GM12878 (cell line): ENCODE results near the gene PTCD3. TPM values are rescaled to one million over a fixed set of nuclear protein-coding genes. Genes with fewer than 3 reads are reported as not detected.

Source experiments
- ATAC-seq: fragments of 200-7000 bp; cut with Tn5 transposase; 3 replicates; pipeline ENCODE4 v1.9.1; 2020; ENCODE audit warnings: mild to moderate bottlenecking, moderate library complexity
- Bru-seq: library from RNA; stranded (reverse); fragments of 400-500 nt; gene quantifications from one replicate; lab custom pipeline; 2021; lab: Mats Ljungman, UMichigan
- BruChase-seq, 2 experiments: library from RNA; stranded (reverse); fragments of 400-500 nt; gene quantifications; one replicate each; lab custom pipeline; 2021; lab: Mats Ljungman, UMichigan
- BruUV-seq: library from RNA; stranded (reverse); fragments of 400-500 nt; replicated peaks from 2 replicates; lab custom pipeline; 2021; lab: Mats Ljungman, UMichigan
- CTCF ChIA-PET: fragments of 300-600 bp; sonication (Branson Sonifier 250); formaldehyde crosslinking; extraction: SDS; loops from one replicate; lab custom pipeline; 2021; ENCODE audit warnings: inconsistent platforms; lab: Yijun Ruan, JAX
- POLR2A ChIA-PET: fragments of 350-600 bp; formaldehyde crosslinking; extraction: SDS; loops from one replicate; lab custom pipeline; 2021; ENCODE audit warnings: inconsistent platforms; lab: Charles Lee
- RAD21 ChIA-PET: fragments of 300-600 bp; sonication (Branson Sonifier 250); formaldehyde crosslinking; loops from one replicate; lab custom pipeline; 2023; ENCODE audit warnings: antibody characterized with exemption; ENCODE audit not compliant: unreplicated experiment; lab: Charles Lee
- SMC1A ChIA-PET: fragments of 300-600 bp; sonication (Branson Sonifier 250); formaldehyde crosslinking; loops from one replicate; lab custom pipeline; 2023; ENCODE audit not compliant: unreplicated experiment, uncharacterized antibody; lab: Charles Lee
- DNase-seq: peaks from one replicate; pipeline ENCODE4 v3.0.0-alpha.2; 2011; ENCODE audit warnings: low read depth, low spot score
- FAIRE-seq: peaks from 3 replicates; lab custom pipeline; 2011; peaks lifted over from hg19 to GRCh38; lab: Jason Lieb, UNC
- H2AFZ ChIP-seq: 2 replicates; pipeline ENCODE4 v1.6.0; 2011; ENCODE audit warnings: low read depth, low read length, control low read depth; ENCODE audit not compliant: control insufficient read depth
- H3K27ac ChIP-seq: 2 replicates; pipeline ENCODE4 v1.5.1; 2011; ENCODE audit warnings: control low read depth; ENCODE audit not compliant: control insufficient read depth, insufficient read depth
- H3K27me3 ChIP-seq, 2 experiments: replicated peaks in 1 of 2; 2 replicates each; pipeline versions ENCODE4 v1.6.0 to v1.6.1; 2011; ENCODE audit warnings: low read length in 1 of 2; ENCODE audit not compliant: control insufficient read depth in 2 of 2, insufficient read depth in 2 of 2
- H3K36me3 ChIP-seq, 2 experiments: 2 replicates each; pipeline ENCODE4 v1.5.1; 2011; ENCODE audit warnings: low read length in 1 of 2; ENCODE audit not compliant: control insufficient read depth in 2 of 2, insufficient read depth in 2 of 2
- H3K4me1 ChIP-seq: 2 replicates; pipeline ENCODE4 v1.6.1; 2011; ENCODE audit warnings: mild to moderate bottlenecking, low read length, moderate library complexity, mixed read lengths; ENCODE audit not compliant: control insufficient read depth, insufficient read depth
- H3K4me2 ChIP-seq: 2 replicates; pipeline ENCODE4 v1.6.0; 2011; ENCODE audit warnings: control low read depth; ENCODE audit not compliant: control insufficient read depth, insufficient read depth
- H3K4me3 ChIP-seq: fragments of 200-600 bp; sonication (generic); 2 replicates; pipeline ENCODE4 v1.5.1; 2016
- H3K79me2 ChIP-seq: 2 replicates; pipeline ENCODE4 v1.6.0; 2011; ENCODE audit warnings: low read length; ENCODE audit not compliant: control insufficient read depth, insufficient read depth
- H3K9ac ChIP-seq: 2 replicates; pipeline ENCODE4 v1.8.0; 2011; ENCODE audit warnings: low read length, control low read depth, mixed read lengths; ENCODE audit not compliant: control insufficient read depth, insufficient read depth
- H3K9me3 ChIP-seq: replicated peaks from 3 replicates; pipeline ENCODE4 v1.5.1; 2011; ENCODE audit warnings: mild to moderate bottlenecking, low read length; ENCODE audit not compliant: control insufficient read depth, insufficient read depth
- H4K20me1 ChIP-seq: 2 replicates; pipeline ENCODE4 v1.6.0; 2011; ENCODE audit not compliant: control insufficient read depth, insufficient read depth
- ATF7 ChIP-seq: fragments of 450-650 bp; IDR thresholded peaks from 2 replicates; pipeline ENCODE4 v1.6.1; 2016; ENCODE audit warnings: low read depth, mild to moderate bottlenecking
- EGR1 ChIP-seq, 2 experiments: IDR thresholded peaks; 1 replicate in 1 of 2; 2 replicates in 1 of 2; pipeline ENCODE4 v1.6.1; 2011 to 2012; ENCODE audit warnings: low read depth in 2 of 2, low read length in 2 of 2, borderline replicate concordance in 1 of 2, mild to moderate bottlenecking in 1 of 2, moderate library complexity in 1 of 2
- EP300 ChIP-seq, 2 experiments: fragments of 150-350 bp in 1 of 2; IDR thresholded peaks; 2 replicates each; pipeline ENCODE4 v1.6.1; 2011 to 2012; ENCODE audit warnings: low read depth in 2 of 2, low read length in 2 of 2, borderline replicate concordance in 1 of 2, improper control_type of control experiment in 1 of 2, inconsistent platforms in 1 of 2; ENCODE audit not compliant: control insufficient read depth in 1 of 2
- EZH2 ChIP-seq: IDR thresholded peaks from 2 replicates; pipeline ENCODE4 v1.6.1; 2012; ENCODE audit warnings: low read depth, mild to moderate bottlenecking, control low read depth, inconsistent platforms, low read length, borderline replicate concordance; ENCODE audit not compliant: control insufficient read depth
- FOS ChIP-seq: IDR thresholded peaks from 3 replicates; pipeline ENCODE4 v1.6.1; 2011; ENCODE audit warnings: borderline replicate concordance; ENCODE audit not compliant: insufficient read length; ENCODE audit errors: extremely low read depth
- KLF5 ChIP-seq: fragments of 450-650 bp; IDR thresholded peaks from 2 replicates; pipeline ENCODE4 v1.6.1; 2014; ENCODE audit warnings: mild to moderate bottlenecking; ENCODE audit not compliant: partially characterized antibody
- NBN ChIP-seq: fragments of 450-650 bp; IDR thresholded peaks from 2 replicates; pipeline ENCODE4 v1.6.1; 2016
- PML ChIP-seq: IDR thresholded peaks from 2 replicates; pipeline ENCODE4 v1.6.1; 2012; ENCODE audit warnings: low read length, inconsistent platforms
- RAD21 ChIP-seq: IDR thresholded peaks from 2 replicates; pipeline ENCODE4 v1.6.1; 2011; ENCODE audit warnings: mild to moderate bottlenecking, low read depth, low read length, moderate library complexity; ENCODE audit not compliant: insufficient read depth
- RCOR1 ChIP-seq: conservative IDR thresholded peaks from 2 replicates; pipeline ENCODE4 v1.6.1; 2012; ENCODE audit warnings: low read depth, low read length, improper control_type of control experiment
- SIX5 ChIP-seq: IDR thresholded peaks from 2 replicates; pipeline ENCODE4 v1.6.1; 2011; ENCODE audit warnings: mild to moderate bottlenecking, low read depth, low read length, moderate library complexity; ENCODE audit not compliant: severe bottlenecking
- SMAD1 ChIP-seq: fragments of 450-650 bp; IDR thresholded peaks from 2 replicates; pipeline ENCODE4 v1.6.1; 2018; ENCODE audit warnings: mild to moderate bottlenecking, low read depth; ENCODE audit not compliant: partially characterized antibody
- SP1 ChIP-seq: IDR thresholded peaks from one replicate; pipeline ENCODE4 v1.6.1; 2011; ENCODE audit warnings: low read depth, low read length
- TCF12 ChIP-seq: IDR thresholded peaks from 2 replicates; pipeline ENCODE4 v1.6.1; 2011; ENCODE audit warnings: low read depth, mild to moderate bottlenecking, low read length
- WGBS: methylation state at CpG from one replicate; pipeline ENCODE4 v1.1.6; 2016; ENCODE audit warnings: low lambda C conversion rate; ENCODE audit not compliant: insufficient replicate concordance, insufficient coverage; ENCODE audit errors: missing lambda C conversion rate; 5-methylcytosine and 5-hydroxymethylcytosine counted together
- in situ Hi-C: fragments of 300-500 bp; cut with MboI; formaldehyde crosslinking; loops from 9 replicates; pipeline ENCODE4 v1.14.3; 2018; ENCODE audit warnings: mixed read lengths
- intact Hi-C: fragments of 100-400 bp; cut with micrococcal nuclease; formaldehyde crosslinking; loops from one replicate; pipeline ENCODE4 v1.14.2; 2022; ENCODE audit not compliant: unreplicated experiment
- long read RNA-seq, 2 experiments: library from polyadenylated mRNA; unstranded; transcript quantifications; one replicate each; pipeline ENCODE4 v2.0.0, GENCODE V29; 2019 to 2020
- polyA minus RNA-seq, 3 experiments: library from RNA; depleted of rRNA, polyadenylated mRNA; stranded (reverse); fragments of >200 nt; gene quantifications; 2 replicates each; pipeline ENCODE4 v1.2.3, GENCODE V29; 2011
- polyA plus RNA-seq, 11 experiments: library from polyadenylated mRNA; depleted of rRNA in 4 of 11; unstranded in 6 of 11; stranded (reverse) in 5 of 11; fragments of >200 nt; fragmentation: Nextera tagmentation in 4 of 11; fragmentation: Illumina TruSeq in 1 of 11; extraction: Ambion mirVana in 4 of 11; extraction: Trizol in 1 of 11; gene quantifications; 1 replicate in 1 of 11; 2 replicates in 10 of 11; pipeline versions ENCODE4 v1.2.1 to v1.2.3, GENCODE V29; 2011 to 2016; ENCODE audit warnings: inconsistent platforms in 2 of 11, missing spikeins in 2 of 11, low read depth in 1 of 11
- total RNA-seq, 4 experiments: library from RNA; depleted of rRNA in 3 of 4; stranded (reverse); fragments of >200 nt in 3 of 4; fragmentation: Illumina TruSeq in 1 of 4; extraction: Trizol in 1 of 4; gene quantifications; 2 replicates each; pipeline versions ENCODE4 v1.2.1 to v1.2.3, GENCODE V29; 2013 to 2021
- TF ChIP-seq, protein P1 (sequence below): fragments of 450-650 bp; IDR thresholded peaks from 2 replicates; pipeline ENCODE4 v1.6.1; 2017; ENCODE audit warnings: mild to moderate bottlenecking, low read depth, inconsistent platforms; ENCODE audit not compliant: poor library complexity, severe bottlenecking

The PTCD3 gene
- total RNA-seq (2013; cell fraction: nucleolus; rRNA removed), result 499 and 539 TPM in 2 replicates
- 119 and 155 TPM in 2 replicates for total RNA-seq (2014; rRNA removed)
- 137 and 141 TPM in 2 replicates for total RNA-seq (2014; rRNA removed; fragmentation: Illumina TruSeq; extraction: Trizol)
- 108 and 128 TPM in 2 replicates for total RNA-seq (2021)
- polyA plus RNA-seq (2011; ENCODE audit: low read depth), result 39.0 TPM
- polyA plus RNA-seq (2011; rRNA removed), result 174 and 268 TPM in 2 replicates
- polyA plus RNA-seq (2011; cell fraction: cytosol; rRNA removed), result 46.8 and 77.8 TPM in 2 replicates
- 264 and 303 TPM in 2 replicates for polyA plus RNA-seq (2011; cell fraction: nucleus; rRNA removed)
- polyA plus RNA-seq (2012), result 43.0 and 69.0 TPM in 2 replicates
- polyA plus RNA-seq (2014; fragmentation: Illumina TruSeq; extraction: Trizol), result 125 and 169 TPM in 2 replicates
- 10 to 100 TPM; 44.7 to 57.9 TPM for polyA plus RNA-seq (2014; fragmentation: Nextera tagmentation; extraction: Ambion mirVana)
- polyA plus RNA-seq (2014; rRNA removed), result 90.3 and 102 TPM in 2 replicates
- 100 to 1,000 TPM; 151 to 177 TPM for polyA plus RNA-seq (2016; fragmentation: Nextera tagmentation; extraction: Ambion mirVana)
- 102 and 159 TPM in 2 replicates for polyA minus RNA-seq (2011; rRNA and poly(A)+ RNA removed)
- 41.3 and 57.8 TPM in 2 replicates for polyA minus RNA-seq (2011; cell fraction: cytosol; rRNA and poly(A)+ RNA removed)
- polyA minus RNA-seq (2011; cell fraction: nucleus; rRNA and poly(A)+ RNA removed), result 278 and 616 TPM in 2 replicates
- Bru-seq, nascent RNA, result percentile 93 among the genes with signal in this experiment
- percentile 94 among the genes with signal in this experiment for BruChase-seq, experiment 1, labeled RNA remaining after a 6-hour chase
- percentile 96 among the genes with signal in this experiment for BruChase-seq, experiment 2, labeled RNA remaining after a 2-hour chase
- long read RNA-seq, experiment 1, full-length matches to known transcripts, result 44 of 59 reads
- long read RNA-seq, experiment 1, partial matches to known transcripts, result 3 of 59 reads
- long read RNA-seq, experiment 1, other reads (novel, unspliced or antisense), result 12 of 59 reads
- long read RNA-seq, experiment 2, full-length matches to known transcripts, result 465 of 607 reads
- long read RNA-seq, experiment 2, partial matches to known transcripts, result 57 of 607 reads
- long read RNA-seq, experiment 2, other reads (novel, unspliced or antisense), result 85 of 607 reads

DNA sequence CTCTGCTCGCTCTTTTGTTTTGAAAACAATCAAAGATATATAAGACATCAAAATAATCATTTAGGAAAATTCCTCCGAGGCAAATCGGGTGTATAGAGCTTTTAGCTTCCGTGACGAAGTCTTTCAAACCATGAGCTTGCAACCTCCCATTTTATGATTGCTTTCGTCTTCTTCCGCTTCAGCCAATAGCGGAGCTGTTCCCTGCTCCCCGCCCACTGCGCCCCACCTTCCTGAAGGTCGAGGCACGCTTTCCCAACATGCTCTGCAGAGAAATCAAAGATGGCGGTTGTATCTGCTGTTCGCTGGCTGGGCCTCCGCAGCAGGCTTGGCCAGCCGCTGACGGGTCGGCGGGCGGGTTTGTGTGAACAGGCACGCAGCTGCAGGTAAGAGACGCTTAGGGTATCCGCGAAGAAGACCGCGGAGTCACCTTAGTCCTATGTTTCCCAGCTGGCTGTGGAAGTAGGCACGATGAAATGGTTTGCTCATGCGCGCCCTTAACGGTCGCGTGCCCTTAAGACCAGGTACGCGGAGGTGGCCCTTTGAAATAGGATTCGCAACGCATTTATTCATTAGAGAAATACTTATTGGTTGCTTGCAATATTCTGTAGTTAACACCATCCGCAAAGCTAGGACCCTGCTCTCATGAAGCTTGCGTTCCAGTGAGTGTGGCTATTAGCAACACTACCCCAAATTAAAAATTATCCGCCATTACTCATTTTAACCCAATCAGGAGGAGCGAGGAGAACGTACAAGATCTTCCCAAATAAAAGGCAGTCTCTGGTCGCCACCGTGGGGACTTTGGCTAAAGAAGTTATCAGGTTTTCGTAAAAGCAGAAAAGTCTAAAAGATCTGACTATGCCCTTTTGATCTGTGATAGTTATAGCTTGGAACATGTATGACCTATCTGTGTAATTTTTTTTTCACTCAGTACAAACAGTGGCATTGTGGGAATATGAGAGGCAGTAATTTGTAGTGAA lies at the start of gene PTCD3:
Gene PTCD3 (plus strand): TSS at position 267 of the 977 bp plus-strand sequence. CDS start 13 bp downstream, at position 280.
- BruUV-seq, result TSS peak; percentile 71
- peak; percentile 73 for FAIRE-seq
- TF ChIP-seq TCF12 (peak; percentile 65; the same call in 1 of the 2 replicates), SMAD1 (peak; percentile 77), ATF7 (peak; percentile 100), SIX5 (peak; percentile 65), FOS (no peak), PML (peak; percentile 99), SP1 (peak; percentile 85), KLF5 (peak; percentile 99), EP300 (IDR thresholded peaks at IDR 0.05; ENCODE audit: borderline replicate concordance in 1 of 2, control insufficient read depth in 1 of 2, low read depth in 2 of 2, low read length in 2 of 2) (no peak), EGR1 (IDR thresholded peaks at IDR 0.05; ENCODE audit: borderline replicate concordance in 1 of 2, low read depth in 2 of 2, low read length in 2 of 2) (peak; percentile 8 to 66), EZH2 (no peak), RCOR1 (no peak), NBN (peak; percentile 74), RAD21 (no peak)
- TF ChIP-seq, protein P1, sequence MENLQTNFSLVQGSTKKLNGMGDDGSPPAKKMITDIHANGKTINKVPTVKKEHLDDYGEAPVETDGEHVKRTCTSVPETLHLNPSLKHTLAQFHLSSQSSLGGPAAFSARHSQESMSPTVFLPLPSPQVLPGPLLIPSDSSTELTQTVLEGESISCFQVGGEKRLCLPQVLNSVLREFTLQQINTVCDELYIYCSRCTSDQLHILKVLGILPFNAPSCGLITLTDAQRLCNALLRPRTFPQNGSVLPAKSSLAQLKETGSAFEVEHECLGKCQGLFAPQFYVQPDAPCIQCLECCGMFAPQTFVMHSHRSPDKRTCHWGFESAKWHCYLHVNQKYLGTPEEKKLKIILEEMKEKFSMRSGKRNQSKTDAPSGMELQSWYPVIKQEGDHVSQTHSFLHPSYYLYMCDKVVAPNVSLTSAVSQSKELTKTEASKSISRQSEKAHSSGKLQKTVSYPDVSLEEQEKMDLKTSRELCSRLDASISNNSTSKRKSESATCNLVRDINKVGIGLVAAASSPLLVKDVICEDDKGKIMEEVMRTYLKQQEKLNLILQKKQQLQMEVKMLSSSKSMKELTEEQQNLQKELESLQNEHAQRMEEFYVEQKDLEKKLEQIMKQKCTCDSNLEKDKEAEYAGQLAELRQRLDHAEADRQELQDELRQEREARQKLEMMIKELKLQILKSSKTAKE, result peak; percentile 99

More for the DNA sequence above, at the start of gene PTCD3:
- H3K9me3 ChIP-seq, result peaks cover 2% of the 10 kb centered on the region; the same call in 2 of the 3 replicates
- peaks cover 79% of the 10 kb centered on the region for H3K79me2 ChIP-seq
- H3K27me3 ChIP-seq, result no peaks in the 10 kb centered on the region
- peak; percentile 90 for DNase-seq
- H4K20me1 ChIP-seq, result no peaks in the 10 kb centered on the region
- in situ Hi-C loops, result no loop called here
- ChIA-PET SMC1A (interaction anchor here (0.6 to 3.2 kb wide), 18 partner anchors 8 to 403 kb away, joined by 3 to 12 read pairs (median 4); no protein-coding TSS in a partner anchor), POLR2A (interaction anchor here (0.5 to 1.9 kb wide), 12 partner anchors 9 to 538 kb away, joined by 3 to 8 read pairs (median 3); partner anchors contain the start of gene IMMT), RAD21 (interaction anchor here (0.7 to 2.1 kb wide), 10 partner anchors 13 to 282 kb away, joined by 3 to 16 read pairs (median 4); partner anchors contain the start of gene ST3GAL5), CTCF (interaction anchor here (0.6 to 3.9 kb wide), 11 partner anchors 12 to 292 kb away, joined by 3 to 23 read pairs (median 4); partner anchors contain the start of gene IMMT)
- peak within 1 kb of the TSS; percentile 99 for H2AFZ ChIP-seq
- intact Hi-C loops, result no loop called here
- no peaks in the 10 kb centered on the region for H3K4me1 ChIP-seq
- WGBS, result under 1% methylated on average over 44 of the region's 44 CpGs
- H3K36me3 ChIP-seq, result peaks cover 2 to 13% of the 10 kb centered on the region in 2 experiments; a peak in 3 of 4 replicates
- peak within 1 kb of the TSS; percentile 88 for H3K4me3 ChIP-seq
- H3K9ac ChIP-seq, result peak within 1 kb of the TSS; percentile 93
- H3K4me2 ChIP-seq, result peak within 1 kb of the TSS; percentile 63
- ATAC-seq, result peak; percentile 95
- peak within 1 kb of the TSS; percentile 91 for H3K27ac ChIP-seq
